Measurements from ENCODE around the gene TNIK.

- no peak for TF ChIP-seq YY1 (IDR thresholded peaks at IDR 0.05)
- no peak for TF ChIP-seq JUND (IDR thresholded peaks at IDR 0.05)
- no peak for TF ChIP-seq CTCF (IDR thresholded peaks at IDR 0.05; ENCODE audit: low read depth, low read length, missing input control)
- no peak for TF ChIP-seq EGR1 (IDR thresholded peaks at IDR 0.05; ENCODE audit: low read depth in 2 of 2)
- TF ChIP-seq MAX (IDR thresholded peaks at IDR 0.05): no peak
- no peak for TF ChIP-seq GABPA (IDR thresholded peaks at IDR 0.05 in 1 of 2, conservative IDR thresholded peaks at IDR 0.05 in 1 of 2)
- no peak for TF ChIP-seq ATF3 (IDR thresholded peaks at IDR 0.05)
- TF ChIP-seq HNF4A (conservative IDR thresholded peaks at IDR 0.05): peak; percentile 40 to 45
- TF ChIP-seq HNF4G (IDR thresholded peaks at IDR 0.05): no peak
- TF ChIP-seq SP1 (IDR thresholded peaks at IDR 0.05): no peak
- TF ChIP-seq NR2F2 (IDR thresholded peaks at IDR 0.05): no peak
- TF ChIP-seq FOXA1 (IDR thresholded peaks at IDR 0.05): no peak
- TF ChIP-seq REST (IDR thresholded peaks at IDR 0.05): no peak
- TF ChIP-seq RXRA (IDR thresholded peaks at IDR 0.05): no peak
These were observed 436.6 kb downstream of the TNIK start for GRCh38 chr3:171023566-171023965.
